Endometrial microvascular endothelial cells (primary cell): ENCODE data around the gene CDK14. TPM values are rescaled to one million over a fixed set of nuclear protein-coding genes. Genes with fewer than 3 reads are reported as not detected.

Experiments
- total RNA-seq: library from RNA; depleted of rRNA; stranded (reverse); fragments of >200 nt; gene quantifications from one replicate; pipeline ENCODE4 v1.2.3, GENCODE V29; 2015; ENCODE audit errors: inconsistent ontology term

The CDK14 gene
- total RNA-seq, 1 donor from 2014 or later = 7.2 TPM

Other genes starting within 250 kb of the CDK14 start
- gene GTPBP10, start 249.6 kb upstream of the CDK14 start, total RNA-seq = 5.9 TPM
- 9.4 TPM for gene CLDN12, start 192.9 kb upstream of the CDK14 start, total RNA-seq
- not detected for gene PTTG1IP2, start 126.7 kb upstream of the CDK14 start, total RNA-seq